Left lung (tissue), 10 donors: ENCODE data around the gene SUCLG1. TPM values are rescaled to one million over a fixed set of nuclear protein-coding genes. Genes with fewer than 3 reads are reported as not detected.

ENCODE experiments used
- ATAC-seq: fragments of 200-7000 bp; cut with Tn5 transposase; one replicate; pipeline ENCODE4 v1.9.1; 2020; ENCODE audit warnings: moderate library complexity
- DNase-seq, 4 donors: peaks; one replicate each; pipeline ENCODE4 v3.0.0-alpha.2; 2013 to 2020
- H3K27ac ChIP-seq, 2 donors: fragments of 200-600 bp; sonication (generic) in 1 of 2; one replicate each; pipeline versions ENCODE4 v1.5.0 to v1.8.0; 2020 to 2021
- H3K27me3 ChIP-seq, 2 donors: fragments of 200-600 bp; sonication (generic) in 1 of 2; one replicate each; pipeline versions ENCODE4 v1.5.0 to v1.8.0; 2020 to 2021
- H3K36me3 ChIP-seq, 2 donors: fragments of 200-600 bp; sonication (generic) in 1 of 2; one replicate each; pipeline versions ENCODE4 v1.5.0 to v1.8.0; 2020 to 2021
- H3K4me1 ChIP-seq, 2 donors: fragments of 200-600 bp; one replicate each; pipeline ENCODE4 v1.8.0; 2021
- H3K4me3 ChIP-seq, 2 donors: fragments of 200-600 bp; sonication (generic) in 1 of 2; one replicate each; pipeline versions ENCODE4 v1.5.0 to v1.8.0; 2020 to 2021; ENCODE audit warnings: mild to moderate bottlenecking in 1 of 2
- H3K9me3 ChIP-seq, 2 donors: fragments of 200-600 bp; sonication (generic) in 1 of 2; one replicate each; pipeline versions ENCODE4 v1.5.0 to v1.8.0; 2020 to 2021
- intact Hi-C, 2 donors: fragments of 100-400 bp; cut with DNase I; formaldehyde crosslinking; loops; one replicate each; pipeline versions ENCODE4 v1.11.2 to v1.14.2; 2022
- polyA plus RNA-seq, 6 donors: library from polyadenylated mRNA; unstranded; fragments of 120-200 nt; gene quantifications; one replicate each; pipeline ENCODE4 v1.2.1, GENCODE V29; 2013; ENCODE audit not compliant: insufficient read length in 6 of 6
- total RNA-seq, 2 donors: library from RNA; stranded (reverse); fragmentation: NEBNext Ultra II Directional; extraction: Animal tissue kit (Norgen Biotek cat#: 25700); gene quantifications; one replicate each; pipeline ENCODE4 v1.2.1, GENCODE V29; 2021
- TF ChIP-seq, protein P1 (sequence below), 2 donors: fragments of 200-600 bp; sonication (generic) in 1 of 2; IDR thresholded peaks; one replicate each; pipeline versions ENCODE4 v1.5.0 to v1.8.0; 2021; ENCODE audit warnings: antibody characterized with exemption in 2 of 2
- donor health status: DM: no; HTN: yes; CAD: no.
- donor health status: DM: no; HTN: no; CAD: no.

The SUCLG1 gene
- total and polyA plus RNA-seq, 8 donors: 62.2 to 126 (median 113) TPM

DNA sequence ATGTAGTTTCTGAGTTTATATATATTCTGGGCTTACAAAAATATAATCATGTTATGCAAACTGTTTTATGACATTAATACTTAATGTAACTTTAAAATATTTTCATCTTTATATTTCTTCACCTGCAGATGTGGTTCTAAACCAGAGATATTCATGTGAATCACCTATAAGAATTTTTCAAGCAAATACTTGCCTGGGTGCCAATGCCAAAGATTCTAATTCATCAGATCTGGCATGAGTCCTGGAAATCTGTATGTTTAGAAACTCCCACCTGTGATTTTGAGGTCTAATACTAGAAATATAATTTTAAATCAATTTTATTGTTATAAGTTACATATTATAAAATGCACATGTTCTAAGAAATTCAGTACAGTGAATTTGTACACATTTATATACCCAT is 37.3 kb upstream of the SUCLG1 start:
- no peaks in the 10 kb centered on the region for H3K9me3 ChIP-seq
- H3K36me3 ChIP-seq: no peaks in the 10 kb centered on the region
- DNase-seq (no peak), ATAC-seq (no peak)
- H3K27me3 ChIP-seq: no peaks in the 10 kb centered on the region
- intact Hi-C loops: loop anchor here in 1 of 2 donors (5.0 kb wide), 1 partner anchor 371 kb away; no protein-coding TSS in a partner anchor
- TF ChIP-seq, protein P1, sequence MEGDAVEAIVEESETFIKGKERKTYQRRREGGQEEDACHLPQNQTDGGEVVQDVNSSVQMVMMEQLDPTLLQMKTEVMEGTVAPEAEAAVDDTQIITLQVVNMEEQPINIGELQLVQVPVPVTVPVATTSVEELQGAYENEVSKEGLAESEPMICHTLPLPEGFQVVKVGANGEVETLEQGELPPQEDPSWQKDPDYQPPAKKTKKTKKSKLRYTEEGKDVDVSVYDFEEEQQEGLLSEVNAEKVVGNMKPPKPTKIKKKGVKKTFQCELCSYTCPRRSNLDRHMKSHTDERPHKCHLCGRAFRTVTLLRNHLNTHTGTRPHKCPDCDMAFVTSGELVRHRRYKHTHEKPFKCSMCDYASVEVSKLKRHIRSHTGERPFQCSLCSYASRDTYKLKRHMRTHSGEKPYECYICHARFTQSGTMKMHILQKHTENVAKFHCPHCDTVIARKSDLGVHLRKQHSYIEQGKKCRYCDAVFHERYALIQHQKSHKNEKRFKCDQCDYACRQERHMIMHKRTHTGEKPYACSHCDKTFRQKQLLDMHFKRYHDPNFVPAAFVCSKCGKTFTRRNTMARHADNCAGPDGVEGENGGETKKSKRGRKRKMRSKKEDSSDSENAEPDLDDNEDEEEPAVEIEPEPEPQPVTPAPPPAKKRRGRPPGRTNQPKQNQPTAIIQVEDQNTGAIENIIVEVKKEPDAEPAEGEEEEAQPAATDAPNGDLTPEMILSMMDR (IDR thresholded peaks at IDR 0.05): no peak
- H3K4me3 ChIP-seq: no peak overlapping the region
- no peak overlapping the region for H3K27ac ChIP-seq
- no peaks in the 10 kb centered on the region for H3K4me1 ChIP-seq

DNA sequence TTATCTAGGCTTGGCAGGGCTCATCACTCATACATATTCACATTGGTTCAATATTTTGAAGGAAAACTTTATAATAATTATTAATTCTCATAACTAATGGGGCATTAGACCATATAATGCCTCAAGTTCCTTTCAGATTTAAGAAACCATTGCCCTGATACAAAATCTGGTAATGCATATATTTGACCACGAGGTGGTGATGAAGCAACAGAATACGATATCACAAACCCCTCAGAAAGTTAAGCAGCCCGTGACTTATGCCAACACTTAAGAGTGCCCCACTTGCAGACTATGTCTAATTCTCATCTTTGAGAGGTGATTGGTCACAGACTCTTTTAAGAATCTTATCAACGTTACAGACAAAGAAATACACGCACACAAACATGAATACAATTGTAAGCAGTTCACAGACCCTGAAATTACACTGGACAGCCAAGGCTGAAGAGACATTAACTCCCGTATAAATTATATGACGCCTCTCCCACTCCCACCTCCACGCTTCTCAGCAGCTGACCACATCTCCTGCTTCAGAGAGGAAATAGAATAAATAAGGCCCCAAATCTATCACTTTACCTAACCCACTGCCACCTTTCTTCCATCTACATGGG is 36.6 kb upstream of the SUCLG1 start:
- DNase-seq (peak in 1 of 4 donors; percentile 78), ATAC-seq (peak; percentile 95)
- no peaks in the 10 kb centered on the region for H3K9me3 ChIP-seq
- intact Hi-C loops: loop anchor here in 1 of 2 donors (5.0 kb wide), 1 partner anchor 372 kb away; no protein-coding TSS in a partner anchor
- no peak overlapping the region for H3K27ac ChIP-seq
- H3K36me3 ChIP-seq: no peaks in the 10 kb centered on the region
- H3K27me3 ChIP-seq: no peaks in the 10 kb centered on the region
- TF ChIP-seq, protein P1 (IDR thresholded peaks at IDR 0.05): peak; percentile 69 to 74
- H3K4me3 ChIP-seq: no peak overlapping the region
- no peaks in the 10 kb centered on the region for H3K4me1 ChIP-seq

DNA sequence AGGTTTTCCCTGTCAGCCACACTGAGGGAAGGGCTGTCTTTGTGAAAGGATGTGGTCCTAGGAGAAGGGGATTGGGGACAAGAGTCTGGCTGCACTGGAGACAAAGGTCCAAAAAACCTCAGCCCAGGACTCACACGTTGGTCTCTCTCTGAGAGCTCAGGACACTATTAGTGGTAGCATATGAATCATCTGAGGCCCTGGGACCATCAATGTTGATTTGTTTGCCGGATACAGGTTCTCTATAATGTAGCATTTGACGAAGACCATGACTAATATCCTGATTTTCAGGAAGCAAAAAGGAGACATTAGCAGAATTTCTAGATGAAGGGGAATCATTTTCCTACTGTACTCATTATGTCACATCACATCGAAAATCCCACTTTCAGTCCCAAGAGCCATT is 35.0 kb upstream of the SUCLG1 start:
- ATAC-seq (no peak), DNase-seq (no peak)
- intact Hi-C loops: no loop called here
- Histone ChIP-seq H3K4me3 (no peak overlapping the region), H3K4me1 (no peaks in the 10 kb centered on the region), H3K27ac (no peak overlapping the region), H3K27me3 (no peaks in the 10 kb centered on the region), H3K9me3 (no peaks in the 10 kb centered on the region), H3K36me3 (no peaks in the 10 kb centered on the region)
- TF ChIP-seq, protein P1 (IDR thresholded peaks at IDR 0.05): no peak

DNA sequence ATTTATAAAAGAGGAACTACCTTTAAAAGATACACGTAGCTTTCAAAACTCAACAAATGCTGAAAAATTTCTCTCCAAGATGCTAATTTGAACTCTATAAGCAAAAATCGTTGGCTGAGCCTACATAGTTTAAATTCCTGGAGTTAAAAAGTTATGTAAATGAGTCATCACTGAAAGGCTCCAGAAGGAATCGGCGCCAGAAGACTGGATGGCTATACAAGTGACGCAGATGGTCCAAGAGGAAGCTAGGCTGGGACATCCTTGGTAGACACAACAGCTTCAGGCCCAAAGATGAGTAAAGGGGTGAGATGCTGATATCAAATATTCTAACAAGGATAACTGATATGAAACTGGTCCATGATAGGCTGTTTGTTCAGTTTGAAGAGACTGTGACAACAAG is 34.4 kb upstream of the SUCLG1 start:
- H3K27me3 ChIP-seq: no peaks in the 10 kb centered on the region
- intact Hi-C loops: no loop called here
- TF ChIP-seq, protein P1 (IDR thresholded peaks at IDR 0.05): no peak
- H3K4me1 ChIP-seq: no peaks in the 10 kb centered on the region
- no peaks in the 10 kb centered on the region for H3K36me3 ChIP-seq
- H3K4me3 ChIP-seq: no peak overlapping the region
- ATAC-seq (no peak), DNase-seq (no peak)
- H3K9me3 ChIP-seq: no peaks in the 10 kb centered on the region
- H3K27ac ChIP-seq: no peak overlapping the region

DNA sequence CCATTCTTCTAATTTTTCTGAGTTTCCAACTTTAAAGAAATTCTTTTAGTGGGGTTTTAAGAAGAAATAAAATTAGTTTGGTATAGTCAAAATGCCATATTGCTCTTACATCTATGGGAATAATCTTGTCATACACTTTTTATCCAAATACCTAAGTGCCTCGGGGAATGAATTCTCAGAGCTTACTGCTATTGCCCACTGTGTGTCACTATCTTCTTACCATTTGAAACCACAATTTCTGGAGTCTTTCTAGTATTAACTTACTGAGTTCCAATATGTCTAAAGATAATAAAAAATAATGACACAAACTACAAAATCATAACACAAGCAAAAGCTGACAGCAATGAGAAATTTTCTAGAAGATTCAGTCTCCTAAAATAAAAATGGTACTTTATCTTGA is 33.5 kb upstream of the SUCLG1 start:
- H3K27ac ChIP-seq: no peak overlapping the region
- no peak overlapping the region for H3K4me3 ChIP-seq
- intact Hi-C loops: no loop called here
- TF ChIP-seq, protein P1 (IDR thresholded peaks at IDR 0.05): no peak
- DNase-seq (no peak), ATAC-seq (no peak)
- no peaks in the 10 kb centered on the region for H3K4me1 ChIP-seq
- no peaks in the 10 kb centered on the region for H3K27me3 ChIP-seq
- no peaks in the 10 kb centered on the region for H3K36me3 ChIP-seq
- H3K9me3 ChIP-seq: no peaks in the 10 kb centered on the region
